NOMO-1 (cell line): ENCODE data around the gene HHLA2.
A peak's percentile ranks its signal among the peaks of the same experiment; 100 is the strongest.
"Not testable (repeated sequence)": the region's sequence is repeated elsewhere in the genome, so short reads cannot be mapped to it uniquely, and the experiment has no call there.

Source experiments
- DNase-seq, 2 experiments: peaks; one replicate each; lab custom pipeline; 2025; ENCODE audit not compliant: unreplicated experiment in 2 of 2; lab: John Stamatoyannopoulos, UW

HHLA2 gene, protein sequence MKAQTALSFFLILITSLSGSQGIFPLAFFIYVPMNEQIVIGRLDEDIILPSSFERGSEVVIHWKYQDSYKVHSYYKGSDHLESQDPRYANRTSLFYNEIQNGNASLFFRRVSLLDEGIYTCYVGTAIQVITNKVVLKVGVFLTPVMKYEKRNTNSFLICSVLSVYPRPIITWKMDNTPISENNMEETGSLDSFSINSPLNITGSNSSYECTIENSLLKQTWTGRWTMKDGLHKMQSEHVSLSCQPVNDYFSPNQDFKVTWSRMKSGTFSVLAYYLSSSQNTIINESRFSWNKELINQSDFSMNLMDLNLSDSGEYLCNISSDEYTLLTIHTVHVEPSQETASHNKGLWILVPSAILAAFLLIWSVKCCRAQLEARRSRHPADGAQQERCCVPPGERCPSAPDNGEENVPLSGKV

DNA sequence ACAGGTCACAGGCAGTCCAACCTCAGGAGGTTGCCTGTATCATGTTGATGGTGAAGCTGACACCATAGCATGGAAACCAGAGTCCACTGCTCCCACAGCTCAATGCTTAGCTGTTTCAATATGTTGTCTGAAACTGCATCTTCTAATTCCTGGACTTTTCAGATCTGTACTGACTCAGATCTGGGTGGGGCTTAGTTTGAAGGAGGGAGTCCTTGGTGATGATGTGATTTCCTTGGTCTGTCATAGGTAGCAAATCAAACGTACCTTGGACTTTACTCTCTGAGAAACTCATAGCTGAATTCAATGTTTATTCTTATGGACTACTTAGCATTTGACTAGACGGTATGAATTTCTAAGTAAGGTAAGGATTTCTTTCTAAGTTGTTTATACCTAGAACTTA lies at the start of gene HHLA2:
HHLA2 (plus strand) TSS at position 310 of the 400 bp plus-strand sequence. CDS start 55,266 bp downstream, outside the sequence.
- DNase-seq: peak; percentile 33 to 65

DNA sequence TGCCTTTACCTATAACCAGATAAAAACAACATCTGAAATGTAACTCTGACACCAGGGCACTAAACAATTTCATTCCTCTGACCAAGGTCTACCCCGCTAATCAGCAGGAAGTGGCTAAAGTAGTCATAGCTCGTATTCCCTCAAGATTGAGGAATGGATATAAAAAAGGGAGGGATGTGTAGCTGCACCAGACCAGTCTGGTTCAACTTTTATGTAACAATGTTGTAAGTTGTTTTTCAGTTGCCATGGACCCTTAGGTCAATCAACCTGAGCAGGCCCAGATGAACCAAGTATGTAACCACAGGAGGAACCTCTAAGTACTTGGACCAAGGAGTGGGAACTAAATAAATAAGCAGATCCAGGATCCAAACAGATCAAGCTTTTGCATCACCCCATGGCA lies 45.7 kb upstream of the HHLA2 start:
- no peak for DNase-seq

DNA sequence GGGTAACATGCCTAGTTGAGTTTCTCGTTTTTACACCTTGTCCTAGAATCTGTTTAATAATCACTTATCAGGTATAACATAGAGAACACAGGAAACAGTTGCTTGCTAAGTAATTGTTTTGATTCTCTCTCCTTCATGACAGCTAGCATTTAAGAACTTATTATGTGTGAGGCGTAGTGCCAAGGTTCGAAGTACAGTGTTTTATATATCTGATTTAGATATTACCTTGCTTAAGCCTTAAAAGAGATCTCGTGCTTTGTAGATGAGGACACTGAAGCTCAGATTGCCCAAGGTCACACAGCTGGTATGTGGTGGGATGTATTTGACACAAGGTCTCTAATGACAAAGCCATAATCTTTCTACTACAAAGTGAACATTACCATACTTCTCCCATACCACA lies 45.1 kb upstream of the HHLA2 start:
- DNase-seq: no peak

DNA sequence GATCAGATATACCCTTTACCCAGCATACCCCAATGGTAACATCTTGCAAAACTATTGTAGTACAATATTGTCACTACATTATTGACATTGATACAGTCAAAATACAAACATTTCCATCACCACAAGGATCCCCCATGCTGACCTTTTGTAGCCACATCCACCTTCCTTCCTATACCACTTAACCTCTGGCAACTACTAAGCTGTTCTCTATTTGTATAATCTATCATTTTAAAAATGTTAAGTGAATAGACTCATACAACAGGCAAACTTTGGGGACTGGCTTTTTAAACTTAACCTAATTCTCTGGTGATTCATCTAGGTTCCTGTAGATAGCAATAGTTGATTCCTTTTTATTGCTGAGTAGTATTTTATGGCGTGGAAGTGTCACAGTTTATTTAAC lies 44.5 kb upstream of the HHLA2 start:
- no peak for DNase-seq

DNA sequence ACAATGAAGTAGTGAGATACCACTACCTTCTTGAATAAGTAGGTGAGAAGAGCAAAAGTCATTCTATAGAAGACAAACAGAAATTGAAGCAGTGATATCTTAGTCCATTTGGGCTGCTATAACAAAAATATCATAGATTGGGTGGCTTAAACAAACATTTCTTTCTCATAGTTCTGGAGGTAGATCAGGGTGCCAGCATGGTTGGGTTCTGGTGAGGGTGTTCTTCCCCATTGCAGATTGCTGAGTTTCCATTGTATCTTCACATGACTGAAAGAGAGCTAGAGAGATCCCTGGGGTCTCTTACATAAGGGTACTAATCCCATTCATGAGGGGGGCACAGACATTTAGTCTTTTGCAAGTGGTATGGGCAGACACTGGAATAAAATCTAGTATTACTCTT lies 41.2 kb upstream of the HHLA2 start:
- no peak for DNase-seq

DNA sequence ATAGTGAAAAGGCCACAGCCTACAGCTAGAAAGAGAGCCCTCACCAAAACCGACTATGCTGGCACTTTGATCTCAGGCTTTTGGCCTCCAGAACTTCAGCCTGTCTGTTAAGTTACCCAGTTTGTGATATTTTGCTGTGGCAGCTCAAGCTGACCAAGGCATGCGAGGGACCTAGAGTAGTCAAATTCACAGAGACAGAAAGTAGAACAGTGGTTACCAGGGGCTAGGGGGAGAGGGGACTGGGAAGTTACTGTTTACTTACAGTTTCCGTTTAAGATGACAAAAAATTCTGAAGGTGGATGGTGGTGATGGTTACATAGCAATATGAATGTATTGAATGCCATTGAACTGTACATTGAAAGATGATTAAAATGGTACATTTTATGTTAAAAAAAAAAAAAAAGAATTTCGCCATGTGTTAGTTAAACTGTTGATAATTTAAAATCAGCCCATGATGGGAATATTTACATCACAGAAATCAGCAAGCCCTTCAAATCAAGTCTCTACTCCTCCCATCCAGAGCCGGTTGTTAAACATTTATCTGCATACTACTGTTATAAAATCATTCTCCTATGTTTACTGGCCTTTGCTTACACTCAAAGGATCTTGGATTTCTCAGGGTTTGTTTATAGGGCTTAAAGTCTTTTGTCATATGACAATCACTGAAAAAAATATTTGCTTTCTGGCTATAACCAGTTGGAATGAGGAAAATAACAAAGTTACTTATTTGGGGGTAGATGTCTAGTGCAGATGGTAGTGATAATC lies 31.6 kb upstream of the HHLA2 start:
- not testable (repeated sequence) for DNase-seq

DNA sequence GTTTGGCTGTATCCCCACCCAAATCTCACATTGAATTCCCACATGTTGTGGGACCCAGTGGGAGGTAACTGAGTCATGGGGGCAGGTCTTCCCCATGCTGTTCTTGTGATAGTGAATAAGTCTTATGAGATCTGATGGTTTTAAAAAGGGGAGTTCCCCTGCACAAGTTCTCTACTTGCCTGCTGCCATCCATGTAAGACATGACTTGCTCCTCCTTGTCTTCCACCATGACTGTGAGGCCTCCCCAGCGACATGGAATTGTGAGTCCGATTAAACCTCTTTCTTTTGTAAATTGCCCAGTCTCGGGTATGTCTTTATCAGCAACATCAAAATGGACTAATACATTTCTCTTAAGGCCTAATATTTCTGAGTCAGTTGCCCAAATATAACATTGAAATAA lies 28.1 kb upstream of the HHLA2 start:
- not testable (repeated sequence) for DNase-seq

DNA sequence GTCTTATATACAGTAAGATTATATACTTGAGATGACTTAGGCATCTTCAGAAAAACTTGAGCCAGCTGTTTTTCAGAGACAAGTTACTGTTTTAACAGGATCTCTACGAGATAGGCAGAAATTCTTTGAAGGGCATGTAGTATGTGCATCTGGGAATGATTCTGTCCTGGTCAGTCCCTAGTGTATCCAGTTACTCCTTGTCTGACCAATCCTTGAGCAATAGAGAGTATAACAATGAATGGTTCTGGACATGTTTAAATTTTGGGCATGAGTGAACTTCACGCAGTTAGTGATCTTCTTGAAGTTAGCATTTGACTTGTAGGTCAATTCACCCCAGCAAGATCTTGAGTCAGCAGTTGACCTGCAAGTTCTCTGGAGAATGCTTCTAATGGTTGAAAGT lies 24.7 kb upstream of the HHLA2 start:
- DNase-seq: no peak

DNA sequence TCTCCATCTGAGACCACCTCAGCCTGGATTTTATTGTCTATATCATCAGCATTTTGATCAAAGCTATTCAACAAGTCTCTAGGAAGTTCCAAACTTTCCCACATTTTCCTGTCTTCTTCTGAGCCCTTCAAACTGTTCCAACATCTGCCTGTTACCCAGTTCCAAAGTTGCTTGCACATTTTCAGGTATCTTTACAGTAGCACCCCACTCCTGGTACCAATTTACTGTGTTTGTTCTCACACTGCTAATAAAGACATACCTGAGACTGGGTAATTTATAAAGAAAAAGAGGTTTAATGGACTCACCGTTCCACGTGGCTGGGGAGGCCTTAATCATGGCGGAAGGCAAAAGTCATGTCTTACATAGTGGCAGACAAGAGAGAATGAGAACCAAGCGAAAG lies 17.3 kb upstream of the HHLA2 start:
- not testable (repeated sequence) for DNase-seq

DNA sequence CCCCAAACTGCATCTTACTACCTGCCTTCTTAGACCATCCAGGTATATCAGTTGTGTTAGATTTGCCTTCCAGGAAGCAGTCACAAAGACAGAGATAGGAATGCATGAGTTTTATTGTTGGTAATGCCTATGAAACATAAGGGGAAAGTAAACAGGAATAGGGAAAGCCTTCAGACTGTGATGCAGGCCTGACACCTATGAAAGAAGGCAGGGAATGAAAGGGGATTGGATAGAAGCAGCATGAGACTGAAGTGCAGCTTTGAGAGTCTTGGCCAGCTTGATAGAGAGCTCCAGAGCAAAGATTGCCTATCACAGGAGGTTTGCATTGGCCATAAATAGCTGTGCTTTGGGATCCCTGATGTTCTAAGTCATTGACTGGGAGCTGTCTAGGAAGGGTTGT lies 15.9 kb upstream of the HHLA2 start:
- DNase-seq: no peak

DNA sequence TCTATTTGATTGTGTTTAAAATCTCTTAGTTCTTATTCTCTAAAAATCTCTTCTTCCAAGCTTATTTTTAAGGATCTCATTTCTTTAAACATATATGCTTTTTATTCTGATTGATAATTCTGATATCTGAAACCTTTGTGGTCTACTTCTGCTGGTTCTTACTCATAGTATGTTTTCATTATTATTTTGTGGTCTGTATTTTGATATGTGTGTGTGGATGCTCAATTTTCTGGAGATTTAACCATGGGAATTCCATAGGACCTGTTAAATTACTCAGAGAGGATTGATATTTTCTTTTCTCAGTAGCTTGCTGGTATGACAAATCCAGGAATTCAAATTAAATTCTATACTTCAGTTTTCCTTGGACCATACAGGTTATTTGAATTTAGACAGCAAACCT lies 14.7 kb upstream of the HHLA2 start:
- DNase-seq: no peak

DNA sequence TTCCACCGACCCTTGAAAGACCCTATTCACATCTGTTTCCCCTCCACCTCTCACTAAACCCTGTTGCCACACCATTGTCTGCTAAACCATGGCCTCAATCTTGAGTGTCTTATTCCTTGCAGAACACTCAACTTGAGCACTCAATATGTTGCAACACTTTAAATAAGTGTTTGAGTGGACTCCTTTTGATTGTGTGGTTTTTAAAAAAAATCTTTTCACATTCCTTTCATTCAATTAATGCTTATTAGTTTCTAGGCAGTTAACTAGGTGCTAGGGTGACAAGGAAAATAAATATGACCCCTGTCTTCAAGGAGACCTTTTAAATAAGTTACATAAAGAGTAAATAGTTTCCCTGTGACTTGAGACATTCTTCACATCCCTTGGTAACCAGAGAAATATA lies 13.3 kb upstream of the HHLA2 start:
- DNase-seq: peak in 1 of 2 experiments; percentile 20

DNA sequence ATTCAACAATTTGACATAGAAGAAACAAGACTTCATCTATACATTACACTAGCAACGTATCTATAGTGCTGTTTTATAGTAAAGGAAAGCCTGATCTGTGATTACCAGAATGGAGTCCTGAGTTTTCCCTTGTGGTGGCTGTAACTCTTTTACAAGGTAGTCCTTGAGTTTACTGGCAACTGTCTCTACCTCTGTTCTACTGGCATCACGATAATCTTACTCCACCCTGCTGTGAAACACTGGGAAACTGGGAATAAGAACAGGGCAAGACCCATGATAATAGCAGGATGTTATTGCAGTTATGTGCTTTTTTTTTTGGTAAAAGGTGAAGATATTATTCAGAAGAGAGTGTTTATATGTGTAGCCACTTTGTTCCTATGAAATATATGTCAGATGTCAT lies 12.4 kb upstream of the HHLA2 start:
- no peak for DNase-seq

DNA sequence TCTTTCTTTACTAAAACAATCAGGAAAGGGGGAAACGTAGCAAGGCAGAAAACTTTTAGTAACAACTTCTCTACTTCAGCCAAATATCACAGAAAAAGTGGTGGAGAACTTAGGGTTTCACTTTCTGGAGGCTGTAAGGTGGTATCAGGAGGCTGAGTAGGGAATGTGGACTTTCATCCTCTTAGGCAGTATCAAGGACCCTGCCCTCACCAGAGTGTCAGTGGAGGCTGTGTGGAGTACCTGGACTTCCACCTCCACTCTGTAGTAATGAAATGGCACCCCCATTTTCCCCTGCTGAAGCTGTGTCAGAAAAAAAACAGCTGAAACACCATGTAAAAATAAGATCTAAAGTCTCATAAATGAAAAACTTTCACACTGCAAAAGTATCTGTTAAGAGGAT lies 11.2 kb upstream of the HHLA2 start:
- DNase-seq: no peak

DNA sequence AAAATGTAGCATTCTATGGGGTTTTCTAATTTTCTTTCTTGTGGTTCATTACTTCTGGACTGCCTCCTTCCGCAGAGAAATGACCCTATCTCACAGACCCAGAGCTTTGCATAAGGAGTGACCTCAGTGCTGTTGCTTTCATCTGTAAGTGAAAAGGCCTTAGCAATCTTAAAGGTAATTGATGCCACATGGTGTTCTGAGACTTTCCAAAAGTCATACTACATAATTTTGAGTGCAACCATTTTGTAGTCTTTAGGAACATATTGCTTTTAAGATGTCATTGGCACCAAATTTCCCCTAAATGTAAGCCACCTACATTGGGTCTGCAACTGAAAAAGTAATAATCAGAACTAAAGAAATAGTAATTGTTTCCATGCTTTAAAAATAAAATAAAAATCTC lies 9.2 kb upstream of the HHLA2 start:
- no peak for DNase-seq

DNA sequence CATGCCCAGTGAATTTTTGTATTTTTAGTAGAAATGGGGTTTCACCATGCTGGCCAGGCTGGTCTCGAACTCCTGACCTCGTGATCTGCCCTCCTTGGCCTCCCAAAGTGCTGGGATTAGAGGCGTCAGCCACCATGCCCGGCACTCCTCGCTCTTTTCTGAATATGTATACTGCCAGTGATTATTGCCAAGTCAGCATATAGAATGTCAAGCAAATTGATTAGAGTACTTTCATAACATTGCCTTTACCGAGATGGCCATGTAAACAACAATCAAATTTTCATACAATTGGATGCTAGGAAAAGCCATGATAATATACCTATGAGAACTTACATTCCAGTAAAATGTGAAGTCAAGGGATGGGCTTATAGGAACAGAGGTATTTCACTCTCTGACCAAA lies 8.2 kb upstream of the HHLA2 start:
- DNase-seq: not testable (repeated sequence)

DNA sequence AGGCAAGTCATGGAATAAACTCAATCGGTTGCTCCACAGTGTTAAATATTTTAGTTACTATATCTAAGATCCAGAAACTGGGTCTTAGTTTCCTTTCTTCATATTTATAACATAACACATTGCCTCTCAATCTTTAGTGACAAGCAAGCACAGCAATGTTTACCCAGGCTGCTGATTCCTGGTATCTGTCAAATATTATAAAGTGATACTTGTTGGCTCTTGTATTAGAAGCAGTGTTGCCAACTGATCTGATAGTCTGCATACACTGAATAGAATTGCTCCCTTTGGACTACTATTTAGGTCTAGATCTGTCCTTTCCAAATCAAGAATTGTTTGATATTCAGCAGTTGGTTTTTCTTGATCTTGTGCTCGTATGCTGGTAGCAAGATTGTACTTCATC lies 7.2 kb upstream of the HHLA2 start:
- no peak for DNase-seq

DNA sequence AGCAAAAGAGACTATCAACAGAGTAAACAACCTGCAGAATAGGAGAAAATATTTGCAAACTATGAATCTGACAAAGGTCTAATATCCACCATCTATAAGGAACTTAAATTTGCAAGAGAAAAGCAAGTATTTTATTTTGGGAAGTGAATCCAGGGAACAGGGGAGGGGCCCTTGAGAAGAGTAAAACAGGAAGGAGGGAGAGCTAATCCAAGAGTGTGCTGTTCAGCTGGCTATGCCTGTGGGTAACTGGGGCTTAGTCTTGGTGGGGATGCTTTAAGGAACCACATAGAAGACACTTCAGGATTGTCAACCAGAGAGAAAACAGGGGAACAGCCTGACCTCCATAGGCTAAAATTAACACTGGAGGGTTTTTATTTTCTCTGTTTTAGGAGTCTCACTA lies 3.9 kb upstream of the HHLA2 start:
- DNase-seq: peak; percentile 56 to 57

DNA sequence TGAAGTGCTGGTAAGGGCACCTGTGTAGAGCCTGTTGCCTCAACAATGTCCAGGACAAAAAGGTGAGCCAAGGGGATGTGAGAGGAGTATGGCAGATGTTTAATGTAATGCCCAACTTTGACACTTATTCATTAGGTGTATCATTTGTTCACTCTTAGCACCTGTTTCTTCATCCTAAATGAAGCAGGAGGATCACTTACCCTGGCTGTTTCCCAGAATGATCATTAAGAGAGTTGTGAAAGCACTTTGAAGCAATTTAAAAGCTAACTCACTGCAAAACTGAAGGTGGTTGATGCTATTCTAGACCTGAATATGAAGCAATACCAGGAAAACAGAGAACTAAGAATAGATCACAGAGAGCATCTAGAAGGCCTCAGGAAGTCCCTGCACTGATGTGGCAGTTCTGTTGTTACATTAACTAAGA lies 3.4 kb upstream of the HHLA2 start:
- DNase-seq: peak; percentile 66 to 86

DNA sequence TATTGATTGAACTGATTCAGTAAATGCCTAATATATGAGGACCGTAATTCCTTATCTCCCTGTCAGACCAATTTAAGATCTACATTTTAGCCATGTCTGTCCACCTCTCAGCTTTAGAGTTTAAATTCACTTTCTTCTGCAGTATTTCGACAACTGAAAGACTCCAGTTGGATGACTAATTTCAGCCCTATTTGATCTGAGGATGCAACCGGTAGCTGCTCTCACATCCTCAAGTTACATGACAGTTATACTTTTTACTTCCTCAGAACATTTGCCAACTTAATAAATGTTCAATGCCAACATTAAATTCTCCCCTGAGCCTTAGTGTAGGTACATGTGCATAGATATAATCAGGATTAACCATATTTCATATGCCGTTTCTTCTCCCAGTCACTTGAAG lies 2.5 kb upstream of the HHLA2 start:
- DNase-seq: peak; percentile 50 to 89

DNA sequence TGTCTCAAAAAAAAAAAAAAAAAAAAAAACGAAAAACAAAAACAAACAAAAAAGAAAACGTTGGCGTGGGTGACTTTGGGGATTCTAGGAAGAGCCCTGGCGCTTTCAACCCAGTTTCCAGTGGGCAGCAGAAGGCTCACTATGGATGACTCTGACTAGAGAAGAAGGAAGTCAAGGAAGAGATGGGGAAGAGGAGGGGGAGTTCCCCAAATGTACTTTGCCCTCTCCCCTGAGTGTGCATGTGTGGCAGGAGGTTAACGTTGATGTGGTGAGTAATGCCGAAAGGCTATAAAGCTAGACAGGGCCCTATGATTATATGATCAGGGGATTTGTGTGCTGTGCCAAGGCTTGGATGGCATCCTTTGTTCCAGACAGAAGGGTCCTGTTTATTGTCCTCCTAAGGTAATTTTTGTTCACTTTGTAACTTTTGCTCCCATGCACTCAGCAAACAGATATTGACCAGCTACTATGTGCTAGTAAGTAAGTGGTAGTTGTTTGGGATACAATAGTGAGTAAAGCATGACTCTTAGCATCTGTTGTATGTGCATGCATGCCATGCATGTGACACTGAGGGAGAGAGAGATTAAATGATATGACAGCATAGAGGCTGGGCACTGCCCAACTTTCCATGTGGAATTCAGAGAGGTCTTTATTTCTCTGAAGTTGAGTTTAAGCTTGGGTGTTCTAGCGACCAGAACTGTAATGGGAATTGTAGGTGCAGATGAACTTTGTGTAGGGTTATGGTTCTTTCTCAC lies 750 bp upstream of the HHLA2 start:
- DNase-seq: peak; percentile 34 to 47
